WERI-Rb-1 (cell line): Measurements from ENCODE around the gene GALK2.

Experiments used
- DNase-seq: peaks from one replicate; pipeline ENCODE4 v3.0.0-alpha.2; 2020
- H3K27ac ChIP-seq: fragments of 250-450 bp; sonication (Bioruptor Pico); 2 replicates; pipeline ENCODE4 v1.5.1; 2020; ENCODE audit warnings: mild to moderate bottlenecking, moderate library complexity
- H3K27me3 ChIP-seq: fragments of 250-450 bp; sonication (Bioruptor Pico); 2 replicates; pipeline ENCODE4 v1.5.1; 2021; ENCODE audit warnings: mild to moderate bottlenecking, low read depth, moderate library complexity; ENCODE audit not compliant: insufficient read depth, severe bottlenecking
- H3K36me3 ChIP-seq: fragments of 250-450 bp; sonication (Bioruptor Pico); 2 replicates; pipeline ENCODE4 v1.5.1; 2020; ENCODE audit warnings: mild to moderate bottlenecking, moderate library complexity
- H3K4me3 ChIP-seq: 2 replicates; pipeline ENCODE4 v1.5.1; 2011; ENCODE audit warnings: low read depth, mild to moderate bottlenecking, control low read depth, low read length
- H3K9me3 ChIP-seq: fragments of 250-450 bp; sonication (Bioruptor Pico); 2 replicates; pipeline ENCODE4 v1.5.1; 2021; ENCODE audit warnings: mild to moderate bottlenecking, moderate library complexity; ENCODE audit not compliant: severe bottlenecking
- TF ChIP-seq, protein P1 (sequence below): IDR thresholded peaks from 2 replicates; pipeline ENCODE4 v1.5.1; 2011; ENCODE audit warnings: low read depth, mild to moderate bottlenecking, control low read depth, inconsistent platforms, low read length

Gene GALK2

DNA sequence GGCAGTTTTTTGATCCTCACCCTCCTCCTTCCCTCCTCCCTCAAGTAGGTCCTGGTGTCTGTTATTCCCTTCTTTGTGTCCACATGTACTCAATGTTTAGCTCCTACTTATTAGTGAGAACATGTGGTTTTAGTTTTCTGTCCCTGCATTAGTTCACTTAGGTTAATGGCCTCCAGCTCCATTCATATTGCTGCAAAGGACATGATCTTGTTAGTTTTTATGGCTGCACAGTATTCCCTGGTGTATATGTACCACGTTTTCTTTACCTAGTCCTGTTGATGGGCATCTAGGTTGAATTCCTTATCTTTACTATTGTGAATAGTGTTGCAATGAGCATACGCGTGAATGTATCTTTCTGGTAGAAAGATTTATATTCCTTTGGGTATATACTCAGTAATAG is 191.3 kb downstream of the GALK2 start:
- no peak overlapping the region for H3K27ac ChIP-seq
- no peak overlapping the region for H3K4me3 ChIP-seq
- H3K36me3 ChIP-seq = no peaks in the 10 kb centered on the region
- TF ChIP-seq, protein P1, sequence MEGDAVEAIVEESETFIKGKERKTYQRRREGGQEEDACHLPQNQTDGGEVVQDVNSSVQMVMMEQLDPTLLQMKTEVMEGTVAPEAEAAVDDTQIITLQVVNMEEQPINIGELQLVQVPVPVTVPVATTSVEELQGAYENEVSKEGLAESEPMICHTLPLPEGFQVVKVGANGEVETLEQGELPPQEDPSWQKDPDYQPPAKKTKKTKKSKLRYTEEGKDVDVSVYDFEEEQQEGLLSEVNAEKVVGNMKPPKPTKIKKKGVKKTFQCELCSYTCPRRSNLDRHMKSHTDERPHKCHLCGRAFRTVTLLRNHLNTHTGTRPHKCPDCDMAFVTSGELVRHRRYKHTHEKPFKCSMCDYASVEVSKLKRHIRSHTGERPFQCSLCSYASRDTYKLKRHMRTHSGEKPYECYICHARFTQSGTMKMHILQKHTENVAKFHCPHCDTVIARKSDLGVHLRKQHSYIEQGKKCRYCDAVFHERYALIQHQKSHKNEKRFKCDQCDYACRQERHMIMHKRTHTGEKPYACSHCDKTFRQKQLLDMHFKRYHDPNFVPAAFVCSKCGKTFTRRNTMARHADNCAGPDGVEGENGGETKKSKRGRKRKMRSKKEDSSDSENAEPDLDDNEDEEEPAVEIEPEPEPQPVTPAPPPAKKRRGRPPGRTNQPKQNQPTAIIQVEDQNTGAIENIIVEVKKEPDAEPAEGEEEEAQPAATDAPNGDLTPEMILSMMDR = no peak
- H3K27me3 ChIP-seq = no peaks in the 10 kb centered on the region
- no peak for DNase-seq
- H3K9me3 ChIP-seq = no peaks in the 10 kb centered on the region

DNA sequence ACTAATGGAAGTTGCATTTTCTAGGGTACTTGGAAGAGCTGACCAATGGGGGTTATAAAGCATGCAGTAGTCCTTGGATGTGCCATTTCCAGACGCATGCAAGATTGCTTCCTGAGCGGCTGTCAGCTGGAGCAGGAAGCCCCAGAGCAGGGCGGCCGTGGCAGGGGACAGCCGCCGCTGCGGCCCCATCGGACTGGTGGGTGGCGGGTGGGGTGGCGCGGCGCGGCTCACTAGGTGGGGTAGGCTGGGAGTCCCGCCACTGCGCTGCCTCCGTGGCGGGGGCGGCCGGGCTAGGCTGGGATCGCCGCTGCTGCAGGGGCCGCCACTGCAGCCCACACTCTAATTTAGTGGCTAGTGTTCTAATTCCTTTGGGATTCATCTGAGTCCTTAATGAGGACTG is 196.4 kb downstream of the GALK2 start:
- no peaks in the 10 kb centered on the region for H3K36me3 ChIP-seq
- TF ChIP-seq, protein P1 = no peak
- no peak overlapping the region for H3K4me3 ChIP-seq
- H3K9me3 ChIP-seq = no peaks in the 10 kb centered on the region
- H3K27me3 ChIP-seq = no peaks in the 10 kb centered on the region
- no peak for DNase-seq
- H3K27ac ChIP-seq = no peak overlapping the region

DNA sequence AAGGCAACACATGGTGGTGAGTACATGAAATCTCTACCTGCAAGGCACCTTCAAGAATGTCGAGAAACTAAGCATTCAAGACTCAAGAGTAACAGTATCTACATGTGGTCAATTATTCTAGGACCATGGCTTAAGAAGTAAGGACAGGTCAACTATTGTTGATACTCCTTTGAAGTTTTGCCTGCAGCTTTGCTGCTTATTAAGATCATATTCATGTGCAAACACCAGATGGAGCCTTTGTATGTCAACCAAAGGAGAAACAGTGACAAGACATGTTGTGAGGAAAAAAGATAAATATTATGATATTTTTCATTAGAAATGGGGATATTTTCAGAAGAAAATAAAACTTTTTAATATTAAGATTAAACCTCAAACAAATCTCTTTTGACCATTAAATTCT is 200.7 kb downstream of the GALK2 start:
- no peaks in the 10 kb centered on the region for H3K27me3 ChIP-seq
- H3K4me3 ChIP-seq = no peak overlapping the region
- no peaks in the 10 kb centered on the region for H3K9me3 ChIP-seq
- no peaks in the 10 kb centered on the region for H3K36me3 ChIP-seq
- TF ChIP-seq, protein P1 = no peak
- H3K27ac ChIP-seq = no peak overlapping the region
- DNase-seq = no peak

DNA sequence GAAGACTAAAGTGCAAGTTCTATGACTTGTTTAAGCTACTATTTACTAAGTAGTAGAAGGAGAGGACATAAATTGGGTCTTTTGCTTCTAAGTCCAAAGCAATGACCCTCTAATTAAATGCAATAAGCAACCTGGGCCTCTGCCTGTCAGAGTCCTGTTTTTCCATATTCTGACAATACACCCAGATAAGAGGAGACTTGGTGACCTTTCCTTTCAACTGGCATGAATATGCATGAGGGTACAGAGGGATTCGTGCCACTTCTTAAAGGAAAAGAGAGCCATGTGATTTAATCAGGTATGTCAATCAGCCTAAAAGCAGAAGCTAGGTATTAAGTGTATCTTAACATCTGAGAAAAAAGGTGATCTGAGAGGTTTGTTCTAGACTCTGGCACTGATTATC is 202.3 kb downstream of the GALK2 start:
- H3K36me3 ChIP-seq = no peaks in the 10 kb centered on the region
- TF ChIP-seq, protein P1 = no peak
- H3K4me3 ChIP-seq = no peak overlapping the region
- H3K27me3 ChIP-seq = no peaks in the 10 kb centered on the region
- H3K9me3 ChIP-seq = no peaks in the 10 kb centered on the region
- DNase-seq = no peak
- no peak overlapping the region for H3K27ac ChIP-seq

DNA sequence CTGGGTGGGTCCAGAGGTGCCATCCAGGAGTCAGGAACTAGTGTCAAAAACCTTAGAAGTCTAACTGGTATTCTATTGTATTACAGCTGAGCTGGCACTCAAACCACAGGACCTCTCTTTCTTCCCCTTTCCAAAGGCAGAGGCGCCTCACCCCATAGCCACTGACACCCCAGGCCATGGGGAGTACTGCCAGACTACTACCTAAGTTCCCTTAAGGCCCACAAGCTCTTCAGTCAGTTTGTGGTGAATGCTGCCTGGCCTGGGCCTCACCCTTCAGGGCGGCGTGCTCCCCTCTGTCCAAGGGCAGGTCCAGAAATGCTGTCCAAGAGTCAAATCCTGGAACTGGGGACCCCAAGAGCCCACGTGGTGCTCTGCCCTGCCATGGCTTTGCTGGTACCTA is 209.9 kb downstream of the GALK2 start:
- TF ChIP-seq, protein P1 = no peak
- no peaks in the 10 kb centered on the region for H3K36me3 ChIP-seq
- no peak for DNase-seq
- H3K27me3 ChIP-seq = no peaks in the 10 kb centered on the region
- no peaks in the 10 kb centered on the region for H3K9me3 ChIP-seq
- no peak overlapping the region for H3K4me3 ChIP-seq
- no peak overlapping the region for H3K27ac ChIP-seq

DNA sequence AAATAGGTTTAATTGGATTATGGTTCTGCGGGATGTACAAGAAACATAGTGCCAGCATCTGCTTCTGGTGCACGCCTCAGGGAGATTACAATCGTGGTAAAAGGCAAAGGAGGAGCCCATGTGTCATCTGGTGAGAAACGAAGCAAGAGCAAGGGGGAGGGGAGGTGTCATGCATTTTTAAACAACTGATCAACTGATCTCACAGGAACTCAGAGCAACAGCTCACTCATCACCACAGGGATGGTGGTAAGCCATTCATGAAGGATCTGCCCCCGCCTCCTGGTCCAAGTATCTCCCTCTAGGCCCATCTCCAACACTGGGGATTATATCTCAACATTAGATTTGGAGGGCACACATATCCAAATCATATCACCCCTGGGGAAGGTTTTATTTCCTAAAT is 210.9 kb downstream of the GALK2 start:
- H3K9me3 ChIP-seq = no peaks in the 10 kb centered on the region
- no peak overlapping the region for H3K4me3 ChIP-seq
- H3K27me3 ChIP-seq = no peaks in the 10 kb centered on the region
- H3K27ac ChIP-seq = no peak overlapping the region
- no peaks in the 10 kb centered on the region for H3K36me3 ChIP-seq
- TF ChIP-seq, protein P1 = no peak
- DNase-seq = peak; percentile 8
